Measurements from ENCODE around the gene JPH2. TPM values are rescaled to one million over a fixed set of nuclear protein-coding genes. Genes with fewer than 3 reads are reported as not detected.

Gene JPH2
- total RNA-seq, 1 donor from 2014 or later, result 18.5 TPM

DNA sequence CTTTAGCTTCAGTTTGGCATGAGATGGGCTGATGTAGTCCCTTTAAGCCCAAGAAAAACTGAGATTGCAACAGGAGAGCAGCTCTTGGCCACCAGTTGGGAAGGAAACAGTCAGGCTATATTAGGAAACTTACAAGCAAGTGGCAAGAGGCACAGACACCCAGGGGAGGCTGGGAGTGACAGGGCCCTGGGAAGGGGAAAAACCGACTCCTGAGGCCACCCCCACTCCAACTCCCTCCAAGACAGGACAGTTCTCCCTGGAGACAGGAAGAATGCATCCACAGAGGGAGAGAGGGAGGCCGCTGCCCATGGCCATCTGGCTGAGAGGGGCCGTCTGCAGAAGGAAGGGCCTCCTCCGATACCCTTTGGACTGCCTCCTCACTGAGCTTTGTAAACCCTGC lies 20.5 kb downstream of the JPH2 start:
- peaks cover 6% of the 10 kb centered on the region for H3K36me3 Mint-ChIP-seq (ENCODE audit: low read depth, unreplicated experiment)
- Histone ChIP-seq H3K36me3 (ENCODE audit: insufficient read depth, low read length) (no peaks in the 10 kb centered on the region), H3K27ac (ENCODE audit: low read depth, low read length) (peak overlapping the region; percentile 82), H3K4me3 (ENCODE audit: insufficient read depth, low read depth, low read length) (peak overlapping the region; percentile 12), H3K27me3 (ENCODE audit: insufficient read depth, low read length) (no peaks in the 10 kb centered on the region), H4K20me1 (ENCODE audit: insufficient read depth, low read length) (no peaks in the 10 kb centered on the region), H3K9ac (ENCODE audit: low read length) (peak overlapping the region; percentile 58), H3K9me3 (ENCODE audit: insufficient read depth, low read depth, low read length) (no peaks in the 10 kb centered on the region), H3K79me2 (ENCODE audit: insufficient read depth, low read length) (no peaks in the 10 kb centered on the region), H2AFZ (ENCODE audit: low read depth, low read length) (peak overlapping the region; percentile 34), H3K4me2 (ENCODE audit: low read length) (peak overlapping the region; percentile 72), H3K4me1 (ENCODE audit: insufficient read depth, low read length) (peaks cover 29% of the 10 kb centered on the region)
- TF ChIP-seq CTCF (IDR thresholded peaks at IDR 0.05; ENCODE audit: insufficient read depth, low read depth, low read length), result no peak
- TF ChIP-seq EZH2 (IDR thresholded peaks at IDR 0.05; ENCODE audit: insufficient read depth, low read length), result no peak
- FAIRE-seq (no peak), DNase-seq (ENCODE audit: low read depth) (peak; percentile 65)
- peak overlapping the region; percentile 89 for H3K27ac Mint-ChIP-seq (ENCODE audit: unreplicated experiment)
- peaks cover 1% of the 10 kb centered on the region for H3K27me3 Mint-ChIP-seq (ENCODE audit: low read depth, unreplicated experiment)
- H3K4me1 Mint-ChIP-seq (ENCODE audit: low read depth, unreplicated experiment), result peaks cover 32% of the 10 kb centered on the region
- H3K4me3 Mint-ChIP-seq (ENCODE audit: unreplicated experiment), result no peak overlapping the region
- H3K9me3 Mint-ChIP-seq (ENCODE audit: unreplicated experiment), result peaks cover 6% of the 10 kb centered on the region

GRCh38 chr20:44166008-44166407 lies 21.0 kb downstream of the JPH2 start:
- H3K4me1 ChIP-seq (ENCODE audit: insufficient read depth, low read length), result peaks cover 24% of the 10 kb centered on the region
- Mint-ChIP-seq H3K27ac (ENCODE audit: unreplicated experiment) (peak overlapping the region; percentile 89), H3K36me3 (ENCODE audit: low read depth, unreplicated experiment) (peaks cover 6% of the 10 kb centered on the region), H3K4me1 (ENCODE audit: low read depth, unreplicated experiment) (peaks cover 29% of the 10 kb centered on the region), H3K9me3 (ENCODE audit: unreplicated experiment) (peaks cover 6% of the 10 kb centered on the region), H3K4me3 (ENCODE audit: unreplicated experiment) (peak overlapping the region; percentile 14), H3K27me3 (ENCODE audit: low read depth, unreplicated experiment) (peaks cover 2% of the 10 kb centered on the region)
- peak overlapping the region; percentile 82 for H3K27ac ChIP-seq (ENCODE audit: low read depth, low read length)
- no peaks in the 10 kb centered on the region for H4K20me1 ChIP-seq (ENCODE audit: insufficient read depth, low read length)
- no peaks in the 10 kb centered on the region for H3K9me3 ChIP-seq (ENCODE audit: insufficient read depth, low read depth, low read length)
- peak; percentile 88 for DNase-seq (ENCODE audit: low read depth)
- peak overlapping the region; percentile 12 for H3K4me3 ChIP-seq (ENCODE audit: insufficient read depth, low read depth, low read length)
- no peaks in the 10 kb centered on the region for H3K27me3 ChIP-seq (ENCODE audit: insufficient read depth, low read length)
- H3K36me3 ChIP-seq (ENCODE audit: insufficient read depth, low read length), result no peaks in the 10 kb centered on the region
- peak; percentile 91 for FAIRE-seq
- H3K4me2 ChIP-seq (ENCODE audit: low read length), result peak overlapping the region; percentile 72
- no peaks in the 10 kb centered on the region for H3K79me2 ChIP-seq (ENCODE audit: insufficient read depth, low read length)
- peak overlapping the region; percentile 64 for H3K9ac ChIP-seq (ENCODE audit: low read length)
- TF ChIP-seq CTCF (IDR thresholded peaks at IDR 0.05; ENCODE audit: insufficient read depth, low read depth, low read length), result no peak
- TF ChIP-seq EZH2 (IDR thresholded peaks at IDR 0.05; ENCODE audit: insufficient read depth, low read length), result no peak
- H2AFZ ChIP-seq (ENCODE audit: low read depth, low read length), result peak overlapping the region; percentile 50

- no peak overlapping the region for H2AFZ ChIP-seq (ENCODE audit: low read depth, low read length)
- H3K27ac Mint-ChIP-seq (ENCODE audit: unreplicated experiment), result no peak overlapping the region
- no peak for TF ChIP-seq EZH2 (IDR thresholded peaks at IDR 0.05; ENCODE audit: insufficient read depth, low read length)
- TF ChIP-seq CTCF (IDR thresholded peaks at IDR 0.05; ENCODE audit: insufficient read depth, low read depth, low read length), result no peak
- peaks cover 25% of the 10 kb centered on the region for H3K36me3 Mint-ChIP-seq (ENCODE audit: low read depth, unreplicated experiment)
- H3K79me2 ChIP-seq (ENCODE audit: insufficient read depth, low read length), result no peaks in the 10 kb centered on the region
- H3K4me2 ChIP-seq (ENCODE audit: low read length), result no peak overlapping the region
- DNase-seq (ENCODE audit: low read depth) (no peak), FAIRE-seq (no peak)
- peaks cover 12% of the 10 kb centered on the region for H3K9me3 Mint-ChIP-seq (ENCODE audit: unreplicated experiment)
- peaks cover 8% of the 10 kb centered on the region for H3K4me1 Mint-ChIP-seq (ENCODE audit: low read depth, unreplicated experiment)
- no peak overlapping the region for H3K27ac ChIP-seq (ENCODE audit: low read depth, low read length)
- peaks cover 2% of the 10 kb centered on the region for H3K27me3 Mint-ChIP-seq (ENCODE audit: low read depth, unreplicated experiment)
- H3K4me3 Mint-ChIP-seq (ENCODE audit: unreplicated experiment), result no peak overlapping the region
- no peak overlapping the region for H3K4me3 ChIP-seq (ENCODE audit: insufficient read depth, low read depth, low read length)
- H3K36me3 ChIP-seq (ENCODE audit: insufficient read depth, low read length), result no peaks in the 10 kb centered on the region
- H3K9ac ChIP-seq (ENCODE audit: low read length), result no peak overlapping the region
- H4K20me1 ChIP-seq (ENCODE audit: insufficient read depth, low read length), result no peaks in the 10 kb centered on the region
- peaks cover 3% of the 10 kb centered on the region for H3K4me1 ChIP-seq (ENCODE audit: insufficient read depth, low read length)
- no peaks in the 10 kb centered on the region for H3K9me3 ChIP-seq (ENCODE audit: insufficient read depth, low read depth, low read length)
- peaks cover 2% of the 10 kb centered on the region for H3K27me3 ChIP-seq (ENCODE audit: insufficient read depth, low read length)
Measured at GRCh38 chr20:44160133-44160532, 26.9 kb downstream of the JPH2 start.
